HEK293T (cell line): ENCODE data around the gene FBXW8.

ENCODE experiments used
- BHLHE40 ChIP-seq: fragments of 450-650 bp; IDR thresholded peaks from 2 replicates; pipeline ENCODE4 v1.6.1; 2016; ENCODE audit warnings: mild to moderate bottlenecking, moderate library complexity, borderline replicate concordance
- ELF4 ChIP-seq: fragments of 450-650 bp; IDR thresholded peaks from 2 replicates; pipeline ENCODE4 v1.6.1; 2017; ENCODE audit warnings: antibody characterized with exemption
- FOXA1 ChIP-seq: fragments of 450-650 bp; IDR thresholded peaks from 2 replicates; pipeline ENCODE4 v1.6.1; 2016; ENCODE audit warnings: mild to moderate bottlenecking
- FOXK2 ChIP-seq: fragments of 450-650 bp; IDR thresholded peaks from 2 replicates; pipeline ENCODE4 v1.6.1; 2016; ENCODE audit warnings: mild to moderate bottlenecking
- SP1 ChIP-seq: fragments of 450-650 bp; IDR thresholded peaks from 2 replicates; pipeline ENCODE4 v1.6.1; 2017
- SUZ12 ChIP-seq: fragments of 450-650 bp; IDR thresholded peaks from 2 replicates; pipeline ENCODE4 v1.6.1; 2016; ENCODE audit warnings: mild to moderate bottlenecking
- TARDBP ChIP-seq: fragments of 450-650 bp; IDR thresholded peaks from 2 replicates; pipeline ENCODE4 v1.6.1; 2016
- TF ChIP-seq, protein P1 (sequence below): fragments of 450-650 bp; IDR thresholded peaks from 2 replicates; pipeline ENCODE4 v1.6.1; 2016

DNA sequence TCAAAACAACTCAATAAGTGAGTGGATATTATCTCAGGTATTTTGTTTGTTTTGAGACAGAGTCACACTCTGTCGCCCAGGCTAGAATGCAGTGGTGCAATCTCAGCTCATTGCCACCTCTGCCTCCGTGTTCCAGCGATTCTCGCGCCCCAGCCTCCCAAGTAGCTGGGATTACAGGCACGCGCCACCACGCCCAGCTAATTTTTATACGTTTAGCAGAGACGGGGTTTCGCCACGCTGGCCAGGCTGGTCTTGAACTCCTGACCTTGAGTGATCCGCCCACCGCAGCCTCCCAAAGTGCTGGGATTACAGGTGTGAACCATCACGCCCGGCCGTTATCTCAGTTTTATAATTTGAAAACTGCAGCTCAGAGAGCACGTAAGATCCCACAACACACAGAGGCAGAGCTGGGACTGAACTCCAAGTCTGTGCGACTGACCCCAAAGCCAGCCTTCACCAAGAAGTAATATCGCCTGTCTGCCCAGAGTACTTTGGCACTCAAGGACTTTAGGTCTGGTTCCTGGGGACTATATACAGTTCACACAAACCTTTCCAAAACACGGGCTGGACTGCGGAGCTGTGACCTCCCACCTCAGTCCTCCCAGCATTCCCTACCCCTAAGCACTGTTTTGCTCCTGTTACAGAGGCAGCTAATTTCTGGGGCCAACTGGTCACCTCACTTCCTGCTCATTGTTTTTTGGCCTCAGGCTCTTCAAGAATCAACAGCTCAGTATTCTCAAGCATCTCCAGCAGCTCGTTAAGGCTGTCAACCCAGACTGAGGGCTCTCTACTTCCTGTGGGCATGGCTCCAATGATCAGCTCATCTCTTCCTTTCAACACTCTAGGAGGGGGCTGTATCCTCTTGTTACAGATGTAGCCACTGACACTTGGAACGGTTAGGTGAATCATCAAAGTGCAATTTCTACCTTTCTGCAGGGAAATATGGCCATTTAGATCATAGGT is 165.9 kb downstream of the FBXW8 start:
- TF ChIP-seq BHLHE40 (no peak), SUZ12 (no peak), ELF4 (no peak), TARDBP (no peak), SP1 (no peak), FOXK2 (no peak), FOXA1 (no peak)
- TF ChIP-seq, protein P1, sequence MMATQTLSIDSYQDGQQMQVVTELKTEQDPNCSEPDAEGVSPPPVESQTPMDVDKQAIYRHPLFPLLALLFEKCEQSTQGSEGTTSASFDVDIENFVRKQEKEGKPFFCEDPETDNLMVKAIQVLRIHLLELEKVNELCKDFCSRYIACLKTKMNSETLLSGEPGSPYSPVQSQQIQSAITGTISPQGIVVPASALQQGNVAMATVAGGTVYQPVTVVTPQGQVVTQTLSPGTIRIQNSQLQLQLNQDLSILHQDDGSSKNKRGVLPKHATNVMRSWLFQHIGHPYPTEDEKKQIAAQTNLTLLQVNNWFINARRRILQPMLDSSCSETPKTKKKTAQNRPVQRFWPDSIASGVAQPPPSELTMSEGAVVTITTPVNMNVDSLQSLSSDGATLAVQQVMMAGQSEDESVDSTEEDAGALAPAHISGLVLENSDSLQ, result no peak
